ENCODE data around the gene TTC31.

TTC31 gene

DNA sequence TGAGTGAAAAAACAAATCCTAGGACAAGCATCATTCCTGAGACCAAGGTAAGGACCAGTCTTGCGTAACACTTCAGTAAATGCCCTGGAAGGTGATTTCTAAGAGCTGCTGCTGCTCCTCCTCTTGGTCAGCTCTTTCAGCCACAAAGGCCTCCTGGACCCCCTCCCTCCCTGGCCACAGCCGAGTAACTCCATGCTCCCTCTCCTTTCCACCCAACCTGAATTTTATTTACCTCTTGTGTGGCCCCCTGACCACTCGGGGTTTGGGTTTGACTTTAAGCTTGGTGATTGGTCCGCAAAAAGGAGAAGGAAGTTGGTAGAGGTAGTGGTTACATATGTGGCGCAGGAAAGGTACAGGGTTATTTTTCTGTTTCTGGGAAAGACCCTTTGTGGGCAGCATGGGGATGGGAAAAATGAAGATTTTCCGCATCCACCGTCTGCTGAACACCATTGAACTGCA is 56.0 kb downstream of the TTC31 start:
- no peak overlapping the region; the same call in 1 of the 2 replicates for H3K4me3 ChIP-seq (ENCODE audit: low read length)
- TF ChIP-seq ZNF274 (IDR thresholded peaks at IDR 0.05; ENCODE audit: low read depth, low read length): no peak

DNA sequence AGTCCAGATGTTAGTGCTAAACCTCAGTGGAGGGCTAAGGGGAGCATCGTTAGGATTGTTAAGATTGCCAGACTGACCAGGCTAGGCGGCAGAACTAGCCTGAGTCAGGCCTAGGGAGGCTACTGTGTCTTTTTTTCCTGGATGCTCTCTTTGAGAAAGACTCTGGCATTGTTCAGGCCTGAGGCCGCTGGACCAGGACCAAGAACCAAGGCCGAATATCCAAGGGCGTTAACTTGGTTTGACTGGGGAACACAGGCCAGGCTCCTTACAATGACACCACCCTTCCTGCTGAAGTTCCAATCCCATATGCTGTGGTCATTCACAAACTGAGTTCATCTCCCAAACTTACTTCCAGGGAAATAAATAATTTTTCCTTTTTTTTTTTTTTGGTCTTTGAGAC is 57.4 kb downstream of the TTC31 start:
- TF ChIP-seq ZNF274 (IDR thresholded peaks at IDR 0.05; ENCODE audit: low read depth, low read length): no peak
- H3K4me3 ChIP-seq (ENCODE audit: low read length): no peak overlapping the region

DNA sequence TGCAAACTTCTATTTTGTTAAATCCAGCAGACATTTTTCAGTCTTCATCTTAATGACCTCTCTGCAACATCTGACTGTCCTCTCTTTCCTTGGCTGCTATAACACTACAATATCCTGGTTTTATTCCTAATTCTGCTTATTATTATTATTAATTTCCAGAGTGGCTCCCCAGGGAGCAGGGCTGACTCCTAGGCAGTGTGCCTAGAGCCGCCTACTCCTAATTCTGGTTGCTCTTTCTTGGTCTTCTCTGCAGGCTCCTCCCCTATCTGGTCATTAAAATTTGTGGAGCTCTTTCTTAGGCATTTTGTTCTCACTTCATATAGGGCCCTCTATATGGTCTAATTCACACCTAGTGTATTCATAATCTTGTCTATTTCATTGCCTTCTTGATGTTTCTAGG is 60.1 kb downstream of the TTC31 start:
- H3K4me3 ChIP-seq (ENCODE audit: low read length): no peak overlapping the region
- TF ChIP-seq ZNF274 (IDR thresholded peaks at IDR 0.05; ENCODE audit: low read depth, low read length): no peak

All from GM08714 (cell line).